ENCODE results near the gene PDE8A.
"Not testable (repeated sequence)": the region's sequence is repeated elsewhere in the genome, so short reads cannot be mapped to it uniquely, and the experiment has no call there.

Gene PDE8A

GRCh38 chr15:85174521-85174920 is 192.9 kb downstream of the PDE8A start:
- no peak for DNase-seq (ENCODE audit: low spot score)

DNA sequence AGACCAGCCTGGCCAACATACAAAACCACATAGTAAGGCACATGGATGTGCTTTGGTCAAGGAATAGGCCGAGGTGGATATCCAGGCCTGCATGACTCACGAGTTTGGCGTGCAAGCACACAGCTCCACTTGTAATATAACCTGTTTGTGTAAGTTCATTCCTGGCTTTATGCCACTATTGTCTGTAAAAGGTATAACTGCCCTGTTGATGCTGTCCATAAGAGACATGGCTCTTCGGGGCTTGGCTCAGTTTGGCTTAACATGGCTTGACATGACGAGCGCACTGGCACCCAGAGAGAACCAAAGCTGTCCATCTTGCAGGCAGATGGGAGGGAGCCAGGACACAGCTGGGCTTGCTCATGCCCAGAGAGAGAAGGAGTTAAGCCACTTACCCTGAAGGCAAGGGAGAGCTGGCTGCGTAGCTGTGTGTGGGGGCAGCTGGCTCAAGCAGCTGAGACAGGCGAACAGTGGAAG is 195.4 kb downstream of the PDE8A start:
- peak; percentile 21 for DNase-seq (ENCODE audit: low spot score)

- no peak for DNase-seq (ENCODE audit: low spot score)
Measured at GRCh38 chr15:85178308-85178707, 196.7 kb downstream of the PDE8A start.

DNA sequence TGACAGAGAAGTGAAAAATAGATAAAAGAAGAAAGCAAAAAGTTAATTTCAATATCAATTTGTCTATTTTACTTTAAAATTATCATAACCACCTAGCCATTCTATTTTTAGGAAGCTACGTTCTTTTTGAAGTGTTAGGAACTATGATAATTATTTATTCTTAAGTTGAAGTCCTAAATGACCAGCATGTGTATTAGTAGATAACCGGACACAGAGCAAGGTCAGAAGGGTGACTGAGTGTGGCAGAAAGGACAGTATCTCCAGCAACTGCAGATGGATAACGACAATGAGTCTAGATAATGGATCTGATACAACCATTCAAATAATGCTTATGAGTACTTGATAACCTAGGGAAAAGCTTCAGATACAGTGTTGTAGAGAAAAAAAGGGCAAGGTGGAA is 198.0 kb downstream of the PDE8A start:
- no peak for DNase-seq (ENCODE audit: low spot score)

GRCh38 chr15:85185350-85185749 is 203.7 kb downstream of the PDE8A start:
- DNase-seq (ENCODE audit: low spot score): not testable (repeated sequence)

DNA sequence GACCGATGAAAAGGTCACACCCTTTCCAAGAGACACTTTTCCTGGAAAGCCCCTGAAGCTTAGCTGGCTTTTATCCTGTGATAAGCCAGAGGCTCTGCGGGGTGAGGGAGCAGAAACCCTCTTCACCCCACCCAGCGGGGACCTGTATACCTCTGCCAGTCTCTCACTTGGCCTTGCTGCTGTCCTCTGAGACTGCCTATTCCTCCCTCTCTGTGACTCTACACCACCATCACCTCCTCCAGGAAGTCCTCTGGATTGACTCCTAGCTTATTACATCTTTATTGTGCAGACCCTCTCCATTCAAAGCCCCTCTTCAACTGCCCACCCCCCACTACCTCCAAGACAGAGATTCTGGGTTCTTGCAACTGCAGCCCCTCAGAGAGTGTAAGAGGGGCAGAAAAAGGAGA is 206.5 kb downstream of the PDE8A start:
- not testable (repeated sequence) for DNase-seq (ENCODE audit: low spot score)

Data from COLO829 (cell line).